Endothelial cell of umbilical vein (primary cell): ENCODE measurements around the gene NR2F6. TPM values are rescaled to one million over a fixed set of nuclear protein-coding genes. Genes with fewer than 3 reads are reported as not detected.

Experiments
- BruUV-seq: library from RNA; stranded (reverse); fragments of 400-500 nt; replicated peaks from 2 replicates; lab custom pipeline; 2021; lab: Mats Ljungman, UMichigan
- CTCF ChIA-PET: fragments of 300-600, 350-600 bp; sonication (Branson Sonifier 250); formaldehyde crosslinking; loops from one replicate; lab custom pipeline; 2021; ENCODE audit warnings: antibody characterized with exemption, inconsistent platforms; lab: Charles Lee
- POLR2A ChIA-PET: fragments of 300-600, 350-600 bp; sonication (Branson Sonifier 250); formaldehyde crosslinking; loops from one replicate; lab custom pipeline; 2021; ENCODE audit warnings: antibody characterized with exemption, inconsistent platforms; lab: Charles Lee
- DNase-seq: peaks from one replicate; pipeline ENCODE4 v3.0.0-alpha.2; 2011; ENCODE audit warnings: low read depth, low spot score
- FAIRE-seq: peaks from 2 replicates; lab custom pipeline; 2011; peaks lifted over from hg19 to GRCh38; lab: Jason Lieb, UNC
- H2AFZ ChIP-seq: 2 replicates; pipeline ENCODE4 v1.6.0; 2012; ENCODE audit warnings: low read depth, low read length, control low read depth, inconsistent platforms
- H3K27ac ChIP-seq: 2 replicates; pipeline ENCODE4 v1.5.1; 2011; ENCODE audit warnings: low read depth, mild to moderate bottlenecking, control low read depth, low read length, moderate library complexity; ENCODE audit not compliant: insufficient read depth
- H3K27me3 ChIP-seq, 2 experiments: 2 replicates each; pipeline versions ENCODE4 v1.6.0 to v1.6.1; 2011; ENCODE audit warnings: low read length in 2 of 2, mixed read lengths in 1 of 2; ENCODE audit not compliant: control insufficient read depth in 2 of 2, insufficient read depth in 2 of 2
- H3K36me3 ChIP-seq, 2 experiments: 2 replicates in 1 of 2; 3 replicates in 1 of 2; pipeline ENCODE4 v1.5.1; 2011; ENCODE audit warnings: low read length in 2 of 2, mild to moderate bottlenecking in 1 of 2, moderate library complexity in 1 of 2; ENCODE audit not compliant: control insufficient read depth in 2 of 2, insufficient read depth in 2 of 2; ENCODE audit errors: extremely low read depth in 1 of 2
- H3K4me1 ChIP-seq: 3 replicates; pipeline ENCODE4 v1.5.1; 2011; ENCODE audit warnings: mild to moderate bottlenecking, low read length; ENCODE audit not compliant: control insufficient read depth, insufficient read depth; ENCODE audit errors: extremely low read depth
- H3K4me2 ChIP-seq: 2 replicates; pipeline ENCODE4 v1.6.1; 2011; ENCODE audit warnings: low read length, control low read depth, mixed read lengths; ENCODE audit not compliant: insufficient read depth
- H3K4me3 ChIP-seq, 3 experiments: fragments of 200-600 bp in 1 of 3; sonication (generic), shearing (Covaris generic) in 1 of 3; replicated peaks in 1 of 3; 2 replicates each; pipeline ENCODE4 v1.5.1; 2011 to 2016; ENCODE audit warnings: control low read depth in 3 of 3, low read length in 3 of 3, mild to moderate bottlenecking in 2 of 3, inconsistent platforms in 1 of 3, low read depth in 1 of 3, moderate library complexity in 1 of 3; ENCODE audit not compliant: insufficient read depth in 1 of 3
- H3K79me2 ChIP-seq: 2 replicates; pipeline ENCODE4 v1.6.0; 2012; ENCODE audit warnings: low read length, inconsistent platforms; ENCODE audit not compliant: control insufficient read depth, insufficient read depth
- H3K9ac ChIP-seq: replicated peaks from 2 replicates; pipeline ENCODE3; 2011; ENCODE audit warnings: low read length, control low read depth; ENCODE audit not compliant: insufficient read depth; ENCODE audit errors: extremely low read depth
- H3K9me1 ChIP-seq: replicated peaks from 3 replicates; pipeline ENCODE4 v1.6.0; 2011; ENCODE audit warnings: mild to moderate bottlenecking, low read length; ENCODE audit not compliant: control insufficient read depth, insufficient read depth; ENCODE audit errors: extremely low read depth
- H3K9me3 ChIP-seq: replicated peaks from 2 replicates; pipeline ENCODE4 v1.5.1; 2012; ENCODE audit warnings: low read length, inconsistent platforms; ENCODE audit not compliant: control insufficient read depth, insufficient read depth
- H4K20me1 ChIP-seq: replicated peaks from 2 replicates; pipeline ENCODE3; 2011; ENCODE audit warnings: mild to moderate bottlenecking, low read length; ENCODE audit not compliant: control insufficient read depth, insufficient read depth; ENCODE audit errors: extremely low read depth
- EZH2 ChIP-seq: IDR thresholded peaks from 2 replicates; pipeline ENCODE4 v1.6.1; 2012; ENCODE audit warnings: borderline replicate concordance, low read depth, mild to moderate bottlenecking, moderate library complexity, low read length, inconsistent platforms; ENCODE audit not compliant: severe bottlenecking
- FOS ChIP-seq: IDR thresholded peaks from 2 replicates; pipeline ENCODE4 v1.6.1; 2011; ENCODE audit warnings: mild to moderate bottlenecking, low read length, moderate library complexity, borderline replicate concordance; ENCODE audit not compliant: insufficient read depth
- GATA2 ChIP-seq: IDR thresholded peaks from 2 replicates; pipeline ENCODE4 v1.7.0; 2011; ENCODE audit warnings: low read depth, mild to moderate bottlenecking, moderate library complexity, mixed read lengths, low read length; ENCODE audit not compliant: insufficient read length, insufficient read depth
- JUN ChIP-seq: IDR thresholded peaks from 2 replicates; pipeline ENCODE4 v1.6.1; 2011; ENCODE audit warnings: borderline replicate concordance, low read depth; ENCODE audit not compliant: insufficient read length, insufficient read depth
- MYC ChIP-seq: IDR thresholded peaks from one replicate; pipeline ENCODE4 v1.6.1; 2011; ENCODE audit warnings: mild to moderate bottlenecking, low read depth, low read length
- POLR2A ChIP-seq: IDR thresholded peaks from 2 replicates; pipeline ENCODE4 v1.6.1; 2012; ENCODE audit warnings: low read depth, mild to moderate bottlenecking, control low read depth, low read length
- POLR2AphosphoS5 ChIP-seq: IDR thresholded peaks from 2 replicates; pipeline ENCODE4 v1.6.1; 2012; ENCODE audit warnings: low read depth, mild to moderate bottlenecking, control low read depth, low read length, moderate library complexity; ENCODE audit not compliant: insufficient read depth
- dilution Hi-C: fragments of 300-500 bp; cut with MboI; formaldehyde crosslinking; loops from one replicate; pipeline ENCODE4 v1.15.0; 2019; ENCODE audit warnings: low sequenced_read_pairs; ENCODE audit not compliant: extremely low pct_ligation_motif_present
- intact Hi-C: fragments of 100-400 bp; cut with micrococcal nuclease; formaldehyde crosslinking; loops from one replicate; pipeline ENCODE4 v1.10.0; 2022
- polyA plus RNA-seq, 4 experiments: library from polyadenylated mRNA; depleted of rRNA in 3 of 4; stranded (reverse) in 3 of 4; unstranded in 1 of 4; fragments of >200 nt; gene quantifications; 2 replicates each; pipeline versions ENCODE4 v1.2.1 to v1.2.3, GENCODE V29; 2011 to 2012; ENCODE audit warnings: missing spikeins in 1 of 4
- total RNA-seq: library from RNA; stranded (reverse); gene quantifications from 2 replicates; pipeline ENCODE4 v1.2.3, GENCODE V29; 2021
- TF ChIP-seq, protein P1 (sequence below), 2 donors: IDR thresholded peaks; 1 replicate in 1 of 2; 2 replicates in 1 of 2; pipeline ENCODE4 v1.5.1; 2011; ENCODE audit warnings: low read length in 2 of 2, mild to moderate bottlenecking in 2 of 2, moderate library complexity in 2 of 2, control low read depth in 1 of 2, inconsistent platforms in 1 of 2, low read depth in 1 of 2; ENCODE audit not compliant: insufficient read depth in 1 of 2; ENCODE audit errors: extremely low read depth in 1 of 2
- TF ChIP-seq, protein P2 (sequence below): IDR thresholded peaks from 2 replicates; pipeline ENCODE4 v1.6.1; 2011; ENCODE audit not compliant: insufficient read depth, insufficient read length

The NR2F6 gene
- total and polyA plus RNA-seq, 2 donors (not counting 3 experiments of a cell fraction or from before 2014, with no cell fraction given), result 36.1 to 38.9 TPM

DNA sequence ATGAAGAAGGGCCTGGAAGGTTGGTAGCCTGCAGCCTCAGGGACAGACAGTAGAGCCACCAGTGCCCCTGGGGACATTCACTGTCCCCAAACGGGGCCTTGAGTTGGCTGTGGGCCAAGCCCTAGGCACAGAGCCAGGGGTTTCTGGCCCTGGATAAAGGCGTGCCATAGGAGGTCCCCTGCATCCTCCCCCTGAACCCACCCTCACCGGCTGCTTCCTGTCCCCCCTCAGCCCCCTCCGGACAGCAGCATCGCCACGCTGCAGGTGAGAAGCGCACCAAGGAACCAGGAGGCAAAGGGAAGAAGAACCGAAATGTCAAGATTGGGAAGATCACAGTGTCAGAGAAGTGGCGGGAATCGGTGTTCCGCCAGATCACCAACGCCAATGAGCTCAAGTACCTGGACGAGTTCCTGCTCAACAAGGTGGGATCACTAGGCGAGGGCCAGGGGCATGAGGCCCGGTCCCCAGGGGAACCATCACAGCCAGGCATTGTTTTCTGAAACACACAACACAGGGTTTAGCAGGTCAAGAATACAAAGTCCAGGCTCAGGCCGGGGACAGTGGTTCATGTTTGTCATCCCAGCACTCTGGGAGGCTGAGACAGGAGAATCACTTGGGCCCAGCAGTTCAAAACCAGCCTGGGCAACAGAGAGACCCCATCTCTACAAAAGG is 45.2 kb downstream of the NR2F6 start:
- Histone ChIP-seq H3K27ac (no peak overlapping the region), H3K4me1 (no peaks in the 10 kb centered on the region), H3K4me3 (no peak overlapping the region), H3K79me2 (no peaks in the 10 kb centered on the region), H3K9me3 (no peaks in the 10 kb centered on the region), H3K9me1 (no peaks in the 10 kb centered on the region), H3K9ac (no peak overlapping the region), H2AFZ (no peak overlapping the region), H4K20me1 (no peaks in the 10 kb centered on the region), H3K27me3 (no peaks in the 10 kb centered on the region), H3K36me3 (peaks cover 10 to 50% of the 10 kb centered on the region in 2 experiments), H3K4me2 (no peak overlapping the region)
- no peak for TF ChIP-seq MYC
- TF ChIP-seq JUN, result no peak
- TF ChIP-seq GATA2, result no peak
- no peak for TF ChIP-seq POLR2AphosphoS5
- TF ChIP-seq, protein P1, sequence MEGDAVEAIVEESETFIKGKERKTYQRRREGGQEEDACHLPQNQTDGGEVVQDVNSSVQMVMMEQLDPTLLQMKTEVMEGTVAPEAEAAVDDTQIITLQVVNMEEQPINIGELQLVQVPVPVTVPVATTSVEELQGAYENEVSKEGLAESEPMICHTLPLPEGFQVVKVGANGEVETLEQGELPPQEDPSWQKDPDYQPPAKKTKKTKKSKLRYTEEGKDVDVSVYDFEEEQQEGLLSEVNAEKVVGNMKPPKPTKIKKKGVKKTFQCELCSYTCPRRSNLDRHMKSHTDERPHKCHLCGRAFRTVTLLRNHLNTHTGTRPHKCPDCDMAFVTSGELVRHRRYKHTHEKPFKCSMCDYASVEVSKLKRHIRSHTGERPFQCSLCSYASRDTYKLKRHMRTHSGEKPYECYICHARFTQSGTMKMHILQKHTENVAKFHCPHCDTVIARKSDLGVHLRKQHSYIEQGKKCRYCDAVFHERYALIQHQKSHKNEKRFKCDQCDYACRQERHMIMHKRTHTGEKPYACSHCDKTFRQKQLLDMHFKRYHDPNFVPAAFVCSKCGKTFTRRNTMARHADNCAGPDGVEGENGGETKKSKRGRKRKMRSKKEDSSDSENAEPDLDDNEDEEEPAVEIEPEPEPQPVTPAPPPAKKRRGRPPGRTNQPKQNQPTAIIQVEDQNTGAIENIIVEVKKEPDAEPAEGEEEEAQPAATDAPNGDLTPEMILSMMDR (IDR thresholded peaks at IDR 0.05; ENCODE audit: extremely low read depth in 1 of 2, insufficient read depth in 1 of 2, low read depth in 1 of 2, low read length in 2 of 2), result no peak
- TF ChIP-seq FOS, result no peak
- no peak for TF ChIP-seq EZH2
- TF ChIP-seq POLR2A, result no peak
- TF ChIP-seq, protein P2, sequence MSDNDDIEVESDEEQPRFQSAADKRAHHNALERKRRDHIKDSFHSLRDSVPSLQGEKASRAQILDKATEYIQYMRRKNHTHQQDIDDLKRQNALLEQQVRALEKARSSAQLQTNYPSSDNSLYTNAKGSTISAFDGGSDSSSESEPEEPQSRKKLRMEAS, result no peak
- dilution Hi-C loops (no loop called here), intact Hi-C loops (no loop called here)
- no TSS peak for BruUV-seq
- ChIA-PET POLR2A (no interaction called here), CTCF (interaction anchor here (1.6 kb wide), 1 partner anchor 35 kb away, joined by 5 read pairs; no protein-coding TSS in a partner anchor)
- DNase-seq (no peak), FAIRE-seq (no peak)
